Thyroid gland (tissue), 4 donors: Measurements from ENCODE around the gene MYO1E. TPM values are rescaled to one million over a fixed set of nuclear protein-coding genes. Genes with fewer than 3 reads are reported as not detected.

Experiments used
- DNase-seq, 2 donors: peaks; one replicate each; pipeline ENCODE4 v3.0.0-alpha.2; 2019
- H3K27ac ChIP-seq, 3 donors: fragments of 200-600 bp; sonication (generic); 1 replicate in 2 of 3; 2 replicates in 1 of 3; pipeline ENCODE4 v1.5.1; 2016 to 2019; ENCODE audit warnings: mild to moderate bottlenecking in 1 of 3, moderate library complexity in 1 of 3
- H3K27me3 ChIP-seq: fragments of 200-600 bp; sonication (generic); one replicate; pipeline ENCODE4 v1.5.1; 2019
- H3K36me3 ChIP-seq, 2 donors: fragments of 200-600 bp; sonication (generic); one replicate each; pipeline ENCODE4 v1.5.1; 2016 to 2019
- H3K4me1 ChIP-seq, 2 donors: fragments of 200-600 bp; sonication (generic); one replicate each; pipeline ENCODE4 v1.5.1; 2017 to 2019
- H3K4me3 ChIP-seq, 3 donors: fragments of 200-600 bp; sonication (generic); replicated peaks in 1 of 3; 1 replicate in 2 of 3; 2 replicates in 1 of 3; pipeline ENCODE4 v1.5.1; 2016; ENCODE audit warnings: mild to moderate bottlenecking in 1 of 3
- H3K9me3 ChIP-seq: fragments of 200-600 bp; sonication (generic); one replicate; pipeline ENCODE4 v1.5.1; 2017
- CTCF ChIP-seq, 6 experiments: fragments of 200-600 bp in 3 of 6; fragments of 450-650 bp in 3 of 6; sonication (generic) in 3 of 6; IDR thresholded peaks; one replicate each; pipeline ENCODE4 v1.5.1; 2016 to 2019; ENCODE audit warnings: antibody characterized with exemption in 6 of 6, mild to moderate bottlenecking in 2 of 6, inconsistent platforms in 1 of 6, moderate library complexity in 1 of 6
- POLR2A ChIP-seq, 2 donors: fragments of 450-650 bp; IDR thresholded peaks; one replicate each; pipeline ENCODE4 v1.6.1; 2017; ENCODE audit warnings: antibody characterized with exemption in 2 of 2, mild to moderate bottlenecking in 2 of 2, moderate library complexity in 1 of 2
- WGBS, 2 donors: methylation state at CpG; one replicate each; pipeline ENCODE4 v1.1.5; 2017; 5-methylcytosine and 5-hydroxymethylcytosine counted together
- intact Hi-C: fragments of 100-400 bp; cut with DNase I; formaldehyde crosslinking; loops from one replicate; pipeline ENCODE4 v1.15.1; 2023
- total RNA-seq, 4 donors: library from RNA; depleted of rRNA; stranded (reverse); fragments of >200 nt; gene quantifications; one replicate each; pipeline ENCODE4 v1.2.3, GENCODE V29; 2016

Gene MYO1E
- total RNA-seq, 4 donors from 2014 or later, result 19.5 to 56.6 (median 34.6) TPM

DNA sequence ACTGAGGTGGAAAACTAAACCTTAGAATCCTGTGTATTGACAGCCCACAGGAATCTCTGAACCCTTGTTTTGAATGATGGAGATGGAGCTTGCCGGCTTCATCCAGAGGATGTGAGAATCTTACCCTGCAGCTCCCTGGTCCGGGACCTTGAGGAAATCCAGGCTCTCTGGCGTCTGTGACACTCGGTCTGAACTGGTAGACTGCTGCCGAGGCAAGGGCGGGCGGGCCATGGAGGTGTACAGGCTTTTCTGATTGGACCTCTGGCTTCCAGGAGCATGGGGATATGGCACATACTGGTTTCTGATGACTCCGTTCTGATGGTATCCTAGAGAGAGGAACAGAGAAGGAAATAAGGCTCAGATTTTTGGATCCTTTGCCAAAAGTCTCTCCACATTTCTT, 219.2 kb downstream of the MYO1E start:
- WGBS, 2 donors, result 95 to 100% methylated on average over 2 to 8 of the region's 8 CpGs
- H3K9me3 ChIP-seq, result no peaks in the 10 kb centered on the region
- H3K36me3 ChIP-seq, result peaks cover 0 to 15% of the 10 kb centered on the region in 2 donors
- H3K4me3 ChIP-seq, result no peak overlapping the region
- no peak overlapping the region for H3K27ac ChIP-seq
- TF ChIP-seq CTCF (IDR thresholded peaks at IDR 0.05) (no peak), POLR2A (IDR thresholded peaks at IDR 0.05) (no peak)
- no peak for DNase-seq
- no peaks in the 10 kb centered on the region for H3K27me3 ChIP-seq
- H3K4me1 ChIP-seq, result peaks cover 6 to 19% of the 10 kb centered on the region in 2 donors
- intact Hi-C loops, result no loop called here

GRCh38 chr15:59152694-59153450, 219.8 kb downstream of the MYO1E start:
- no peak for TF ChIP-seq CTCF (IDR thresholded peaks at IDR 0.05)
- no peak for TF ChIP-seq POLR2A (IDR thresholded peaks at IDR 0.05)
- DNase-seq, result no peak
- peaks cover 0 to 15% of the 10 kb centered on the region in 2 donors for H3K36me3 ChIP-seq
- H3K4me3 ChIP-seq, result no peak overlapping the region
- H3K27me3 ChIP-seq, result no peaks in the 10 kb centered on the region
- no peaks in the 10 kb centered on the region for H3K9me3 ChIP-seq
- peaks cover under 1 to 18% of the 10 kb centered on the region in 2 donors for H3K4me1 ChIP-seq
- intact Hi-C loops, result no loop called here
- WGBS, 2 donors, result 94 to 99% methylated on average over 6 of the region's 6 CpGs
- no peak overlapping the region for H3K27ac ChIP-seq

DNA sequence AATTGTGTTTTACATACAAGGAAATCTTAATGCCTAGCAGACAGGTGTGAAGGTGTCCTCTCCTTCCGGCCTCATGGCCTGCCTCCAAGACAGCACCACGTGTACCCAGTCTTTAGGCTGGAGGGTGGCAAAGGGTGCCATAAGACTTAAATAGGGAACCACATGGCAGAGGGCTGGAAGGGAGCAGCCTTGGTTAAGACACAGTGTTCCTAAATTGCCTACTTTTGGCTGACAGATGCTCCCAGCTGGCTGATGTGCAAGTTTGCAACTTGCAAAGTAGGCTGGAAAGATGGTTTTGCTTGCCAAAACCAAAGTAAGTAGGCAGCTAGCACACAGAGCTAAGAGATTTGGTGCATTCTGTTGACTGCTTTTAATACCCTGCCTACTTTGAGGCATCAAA, 222.5 kb downstream of the MYO1E start:
- H3K4me3 ChIP-seq, result no peak overlapping the region
- WGBS, 2 donors, result 76 to 93% methylated on average over 2 of the region's 2 CpGs
- no peaks in the 10 kb centered on the region for H3K27me3 ChIP-seq
- intact Hi-C loops, result no loop called here
- no peak for DNase-seq
- no peak overlapping the region for H3K27ac ChIP-seq
- H3K4me1 ChIP-seq, result peaks cover 0 to 7% of the 10 kb centered on the region in 2 donors
- TF ChIP-seq CTCF (IDR thresholded peaks at IDR 0.05) (no peak), POLR2A (IDR thresholded peaks at IDR 0.05) (no peak)
- H3K9me3 ChIP-seq, result no peaks in the 10 kb centered on the region
- peaks cover 0 to 7% of the 10 kb centered on the region in 2 donors for H3K36me3 ChIP-seq

DNA sequence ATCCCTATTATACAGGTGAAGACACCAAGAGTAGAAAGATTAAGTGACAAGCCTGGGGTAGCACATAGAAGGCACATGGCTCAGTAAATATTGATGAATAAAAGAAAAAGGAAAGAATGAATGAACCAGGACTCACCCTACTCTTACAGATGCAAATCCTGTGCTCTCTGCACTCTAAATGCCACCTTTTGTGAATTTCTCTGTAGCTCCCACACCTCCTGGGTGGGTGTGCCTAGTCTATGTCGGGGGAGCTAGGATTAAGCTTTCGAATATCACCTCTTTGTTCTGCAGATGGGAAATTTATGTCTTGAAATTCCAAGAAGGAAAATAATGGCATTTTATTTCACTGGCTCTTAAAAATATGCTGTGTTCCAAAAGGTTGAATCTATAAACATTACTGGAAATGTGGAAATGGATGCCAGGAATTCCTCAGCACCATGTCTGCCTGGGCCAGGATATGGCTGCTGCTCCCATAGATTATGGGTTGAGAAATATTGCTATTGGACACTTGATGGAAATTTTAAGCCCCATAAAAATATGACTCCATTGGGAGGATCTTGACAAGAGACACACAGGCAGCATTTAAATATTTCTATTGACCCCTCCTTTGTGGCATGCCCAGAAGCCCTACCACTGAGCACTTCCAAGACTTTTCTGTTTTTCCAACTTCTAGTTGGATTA, 224.4 kb downstream of the MYO1E start:
- Histone ChIP-seq H3K27me3 (no peaks in the 10 kb centered on the region), H3K36me3 (peaks cover 0 to 2% of the 10 kb centered on the region in 2 donors), H3K4me3 (no peak overlapping the region), H3K9me3 (no peaks in the 10 kb centered on the region), H3K27ac (no peak overlapping the region), H3K4me1 (peaks cover 0 to 7% of the 10 kb centered on the region in 2 donors)
- DNase-seq, result no peak
- WGBS, 2 donors, result 87 to 88% methylated on average over 2 of the region's 2 CpGs
- TF ChIP-seq POLR2A (IDR thresholded peaks at IDR 0.05) (no peak), CTCF (IDR thresholded peaks at IDR 0.05) (no peak)
- intact Hi-C loops, result no loop called here

GRCh38 chr15:59147666-59148065, 225.0 kb downstream of the MYO1E start:
- 90 to 97% methylated on average over 5 of the region's 5 CpGs for WGBS, 2 donors
- TF ChIP-seq CTCF (IDR thresholded peaks at IDR 0.05) (no peak), POLR2A (IDR thresholded peaks at IDR 0.05) (no peak)
- no peak for DNase-seq
- Histone ChIP-seq H3K9me3 (no peaks in the 10 kb centered on the region), H3K27ac (no peak overlapping the region), H3K27me3 (no peaks in the 10 kb centered on the region), H3K4me1 (peaks cover 0 to 7% of the 10 kb centered on the region in 2 donors), H3K4me3 (no peak overlapping the region), H3K36me3 (no peaks in the 10 kb centered on the region)
- intact Hi-C loops, result no loop called here
